Neural cell (in vitro differentiated cells): ENCODE data around the gene CSMD2. TPM values are rescaled to one million over a fixed set of nuclear protein-coding genes. Genes with fewer than 3 reads are reported as not detected.
"Not testable (repeated sequence)": the region's sequence is repeated elsewhere in the genome, so short reads cannot be mapped to it uniquely, and the experiment has no call there.

Experiments
- H2AFZ ChIP-seq: fragments of 200-600, 300-800 bp; sonication (generic), shearing (Covaris generic); 2 replicates; pipeline ENCODE4 v1.6.0; 2014; ENCODE audit warnings: low read depth, mild to moderate bottlenecking, antibody characterized with exemption, low read length, moderate library complexity
- H3F3A ChIP-seq: fragments of 200-600 bp; shearing (Covaris generic); 2 replicates; pipeline ENCODE4 v1.6.1; 2016; ENCODE audit warnings: mild to moderate bottlenecking, moderate library complexity, mixed read lengths, antibody characterized with exemption, low read length; ENCODE audit not compliant: insufficient read depth, poor library complexity, severe bottlenecking
- H3K27ac ChIP-seq: fragments of 200-600, 300-800 bp; sonication (generic), shearing (Covaris generic); 2 replicates; pipeline ENCODE4 v1.5.1; 2014; ENCODE audit warnings: mild to moderate bottlenecking, low read length, moderate library complexity
- H3K27me3 ChIP-seq: fragments of 300-800, 200-600 bp; sonication (generic), shearing (Covaris generic); 2 replicates; pipeline ENCODE4 v1.6.0; 2014; ENCODE audit warnings: mild to moderate bottlenecking, low read depth, low read length, moderate library complexity; ENCODE audit not compliant: insufficient read depth
- H3K36me3 ChIP-seq: fragments of 300-800, 200-600 bp; sonication (generic), shearing (Covaris generic); 2 replicates; pipeline ENCODE4 v1.5.1; 2014; ENCODE audit warnings: mild to moderate bottlenecking, antibody characterized with exemption, low read length, moderate library complexity; ENCODE audit not compliant: insufficient read depth
- H3K4me2 ChIP-seq: fragments of 300-800, 200-600 bp; sonication (generic), shearing (Covaris generic); 2 replicates; pipeline ENCODE4 v1.6.0; 2014; ENCODE audit warnings: mild to moderate bottlenecking, low read length
- H3K4me3 ChIP-seq: fragments of 300-800, 200-600 bp; sonication (generic), shearing (Covaris generic); 2 replicates; pipeline ENCODE4 v1.5.1; 2014; ENCODE audit warnings: mild to moderate bottlenecking, low read length, moderate library complexity
- H3K79me2 ChIP-seq: fragments of 200-600 bp; shearing (Covaris generic); replicated peaks from 2 replicates; pipeline ENCODE4 v1.6.0; 2014; ENCODE audit warnings: mild to moderate bottlenecking, low read length, moderate library complexity; ENCODE audit not compliant: insufficient read depth
- H3K9ac ChIP-seq: fragments of 300-800, 200-600 bp; sonication (generic), shearing (Covaris generic); 2 replicates; pipeline ENCODE4 v1.6.1; 2016; ENCODE audit warnings: mild to moderate bottlenecking, low read length, mixed read lengths
- H3K9me2 ChIP-seq: fragments of 200-600 bp; shearing (Covaris generic); 2 replicates; pipeline ENCODE4 v1.6.1; 2016; ENCODE audit warnings: mild to moderate bottlenecking, low read length, mixed read lengths; ENCODE audit not compliant: insufficient read depth
- H3K9me3 ChIP-seq: fragments of 200-600, 300-800 bp; sonication (generic), shearing (Covaris generic); 2 replicates; pipeline ENCODE4 v1.6.1; 2016; ENCODE audit warnings: mild to moderate bottlenecking, mixed run types, low read length, moderate library complexity, mixed read lengths
- H4K20me1 ChIP-seq: fragments of 200-600 bp; shearing (Covaris generic); 2 replicates; pipeline ENCODE4 v1.6.1; 2016; ENCODE audit warnings: mild to moderate bottlenecking, mixed run types; ENCODE audit not compliant: insufficient read depth
- CTCF ChIP-seq: fragments of 450-650 bp; IDR thresholded peaks from 2 replicates; pipeline ENCODE4 v1.5.1; 2014; ENCODE audit warnings: antibody characterized with exemption, mild to moderate bottlenecking, moderate library complexity; ENCODE audit not compliant: poor library complexity, severe bottlenecking
- EP300 ChIP-seq: fragments of 450-650 bp; conservative IDR thresholded peaks from 2 replicates; pipeline ENCODE4 v1.6.1; 2014; ENCODE audit warnings: antibody characterized with exemption, mild to moderate bottlenecking, moderate library complexity; ENCODE audit not compliant: poor library complexity, severe bottlenecking
- EZH2 ChIP-seq: fragments of 200-600, 300-800 bp; shearing (Covaris generic), sonication (generic); IDR thresholded peaks from 2 replicates; pipeline ENCODE4 v1.6.1; 2014; ENCODE audit warnings: antibody characterized with exemption, low read length, borderline replicate concordance, mild to moderate bottlenecking; ENCODE audit not compliant: insufficient read depth, poor library complexity, severe bottlenecking
- MXI1 ChIP-seq: fragments of 450-650 bp; conservative IDR thresholded peaks from 2 replicates; pipeline ENCODE4 v1.6.1; 2014; ENCODE audit warnings: antibody characterized with exemption, mild to moderate bottlenecking; ENCODE audit not compliant: poor library complexity, severe bottlenecking
- POLR2AphosphoS5 ChIP-seq: IDR thresholded peaks from 2 replicates; pipeline ENCODE4 v1.6.1; 2012
- RAD21 ChIP-seq: fragments of 450-650 bp; conservative IDR thresholded peaks from 2 replicates; pipeline ENCODE4 v1.6.1; 2014; ENCODE audit warnings: antibody characterized with exemption, mild to moderate bottlenecking, moderate library complexity
- REST ChIP-seq: IDR thresholded peaks from 2 replicates; pipeline ENCODE4 v1.6.1; 2012; ENCODE audit warnings: borderline replicate concordance
- SMC3 ChIP-seq: fragments of 450-650 bp; conservative IDR thresholded peaks from 2 replicates; pipeline ENCODE4 v1.6.1; 2014; ENCODE audit warnings: antibody characterized with exemption, mild to moderate bottlenecking, moderate library complexity; ENCODE audit not compliant: poor library complexity
- TAF1 ChIP-seq: IDR thresholded peaks from 2 replicates; pipeline ENCODE4 v1.6.1; 2012; ENCODE audit warnings: low read depth
- polyA plus RNA-seq: library from polyadenylated mRNA; depleted of rRNA; stranded (reverse); fragments of >200 nt; gene quantifications from 2 replicates; pipeline ENCODE4 v1.2.3, GENCODE V29; 2014

CSMD2 gene
- polyA plus RNA-seq, 1 donor from 2014 or later: 9.6 TPM

- not testable (repeated sequence) for H3K9me3 ChIP-seq, H3K27ac ChIP-seq, H3K4me2 ChIP-seq, H3K27me3 ChIP-seq, H3F3A ChIP-seq, H4K20me1 ChIP-seq, H2AFZ ChIP-seq, H3K79me2 ChIP-seq, H3K36me3 ChIP-seq, H3K4me3 ChIP-seq, H3K9me2 ChIP-seq, H3K9ac ChIP-seq
Observed at GRCh38 chr1:34183381-34183780, 18.4 kb upstream of the CSMD2 start.

GRCh38 chr1:34178072-34178471 is 13.0 kb upstream of the CSMD2 start:
- no peaks in the 10 kb centered on the region for H3K9me3 ChIP-seq
- H3K79me2 ChIP-seq: no peaks in the 10 kb centered on the region
- no peak overlapping the region for H3K4me2 ChIP-seq
- no peak overlapping the region for H3K4me3 ChIP-seq
- peaks cover 31% of the 10 kb centered on the region for H3K27me3 ChIP-seq
- no peak overlapping the region for H3K27ac ChIP-seq
- H2AFZ ChIP-seq: no peak overlapping the region
- no peaks in the 10 kb centered on the region for H4K20me1 ChIP-seq
- H3K9me2 ChIP-seq: no peaks in the 10 kb centered on the region
- TF ChIP-seq REST: no peak
- no peak for TF ChIP-seq RAD21
- TF ChIP-seq POLR2AphosphoS5: no peak
- TF ChIP-seq MXI1: no peak
- no peak for TF ChIP-seq TAF1
- no peak for TF ChIP-seq CTCF
- TF ChIP-seq SMC3: no peak
- TF ChIP-seq EP300: no peak
- no peak for TF ChIP-seq EZH2
- H3K36me3 ChIP-seq: no peaks in the 10 kb centered on the region
- no peak overlapping the region for H3K9ac ChIP-seq
- H3F3A ChIP-seq: no peaks in the 10 kb centered on the region

GRCh38 chr1:34176830-34177603 is 12.0 kb upstream of the CSMD2 start, which contains the start of gene C1orf94:
C1orf94 (plus strand) TSS chr1:34176907; CDS start chr1:34177790, 883 bp downstream.
- Histone ChIP-seq H3K4me3 (peak within 1 kb of the TSS; percentile 20), H4K20me1 (no peaks in the 10 kb centered on the region), H3K4me2 (no peak within 1 kb of the TSS)

More at GRCh38 chr1:34176830-34177603, 12.0 kb upstream of the CSMD2 start, which contains the start of gene C1orf94:
- Histone ChIP-seq H3K9me3 (no peaks in the 10 kb centered on the region), H3K36me3 (no peaks in the 10 kb centered on the region), H3K27me3 (peaks cover 31% of the 10 kb centered on the region), H3K9me2 (no peaks in the 10 kb centered on the region), H3K79me2 (no peaks in the 10 kb centered on the region), H3K27ac (no peak within 1 kb of the TSS), H2AFZ (no peak within 1 kb of the TSS), H3F3A (no peaks in the 10 kb centered on the region), H3K9ac (no peak within 1 kb of the TSS)
- TF ChIP-seq POLR2AphosphoS5 (no peak), TAF1 (no peak), MXI1 (no peak), CTCF (no peak), EZH2 (no peak), REST (no peak), RAD21 (no peak), SMC3 (no peak), EP300 (no peak)
